Choroid plexus epithelial cell (primary cell): ENCODE data around the gene FAM81A.
"Not testable (repeated sequence)": the region's sequence is repeated elsewhere in the genome, so short reads cannot be mapped to it uniquely, and the experiment has no call there.

Experiments used
- DNase-seq: peaks from one replicate; pipeline ENCODE4 v3.0.0-alpha.2; 2010; ENCODE audit warnings: low read depth
- H3K4me3 ChIP-seq: 2 replicates; pipeline ENCODE4 v1.5.1; 2011; ENCODE audit warnings: low read depth, mild to moderate bottlenecking, control low read depth, low read length, moderate library complexity
- TF ChIP-seq, protein P1 (sequence below): conservative IDR thresholded peaks from 2 replicates; pipeline ENCODE4 v1.5.1; 2011; ENCODE audit warnings: low read depth, mild to moderate bottlenecking, control low read depth, inconsistent platforms, low read length, moderate library complexity

FAM81A gene

DNA sequence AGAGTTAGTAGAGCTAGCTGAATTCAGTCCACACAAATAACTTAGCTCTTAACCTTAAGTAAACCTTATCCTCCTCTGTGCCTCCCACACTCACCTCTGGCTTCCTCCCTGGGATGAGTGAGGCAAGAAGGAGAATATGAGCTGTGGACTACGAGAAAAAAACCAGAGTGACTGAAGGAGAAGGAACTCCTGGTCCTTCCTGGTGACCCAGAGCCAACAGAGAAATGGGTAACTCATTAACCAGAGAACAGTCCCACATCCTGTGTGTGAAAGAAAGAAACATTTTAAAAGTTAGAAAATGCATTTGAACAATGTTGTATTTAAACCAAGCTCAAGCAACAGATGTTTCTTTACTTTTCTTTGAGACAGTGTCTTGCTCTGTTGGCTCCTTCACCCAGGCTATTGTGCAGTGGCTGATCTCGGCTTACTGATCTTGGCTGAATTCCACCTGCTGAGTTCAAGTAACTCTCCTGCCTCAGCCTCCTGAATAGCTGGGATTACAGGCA, 27.5 kb upstream of the FAM81A start:
- TF ChIP-seq, protein P1, sequence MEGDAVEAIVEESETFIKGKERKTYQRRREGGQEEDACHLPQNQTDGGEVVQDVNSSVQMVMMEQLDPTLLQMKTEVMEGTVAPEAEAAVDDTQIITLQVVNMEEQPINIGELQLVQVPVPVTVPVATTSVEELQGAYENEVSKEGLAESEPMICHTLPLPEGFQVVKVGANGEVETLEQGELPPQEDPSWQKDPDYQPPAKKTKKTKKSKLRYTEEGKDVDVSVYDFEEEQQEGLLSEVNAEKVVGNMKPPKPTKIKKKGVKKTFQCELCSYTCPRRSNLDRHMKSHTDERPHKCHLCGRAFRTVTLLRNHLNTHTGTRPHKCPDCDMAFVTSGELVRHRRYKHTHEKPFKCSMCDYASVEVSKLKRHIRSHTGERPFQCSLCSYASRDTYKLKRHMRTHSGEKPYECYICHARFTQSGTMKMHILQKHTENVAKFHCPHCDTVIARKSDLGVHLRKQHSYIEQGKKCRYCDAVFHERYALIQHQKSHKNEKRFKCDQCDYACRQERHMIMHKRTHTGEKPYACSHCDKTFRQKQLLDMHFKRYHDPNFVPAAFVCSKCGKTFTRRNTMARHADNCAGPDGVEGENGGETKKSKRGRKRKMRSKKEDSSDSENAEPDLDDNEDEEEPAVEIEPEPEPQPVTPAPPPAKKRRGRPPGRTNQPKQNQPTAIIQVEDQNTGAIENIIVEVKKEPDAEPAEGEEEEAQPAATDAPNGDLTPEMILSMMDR, result no peak
- no peak overlapping the region for H3K4me3 ChIP-seq
- no peak for DNase-seq

DNA sequence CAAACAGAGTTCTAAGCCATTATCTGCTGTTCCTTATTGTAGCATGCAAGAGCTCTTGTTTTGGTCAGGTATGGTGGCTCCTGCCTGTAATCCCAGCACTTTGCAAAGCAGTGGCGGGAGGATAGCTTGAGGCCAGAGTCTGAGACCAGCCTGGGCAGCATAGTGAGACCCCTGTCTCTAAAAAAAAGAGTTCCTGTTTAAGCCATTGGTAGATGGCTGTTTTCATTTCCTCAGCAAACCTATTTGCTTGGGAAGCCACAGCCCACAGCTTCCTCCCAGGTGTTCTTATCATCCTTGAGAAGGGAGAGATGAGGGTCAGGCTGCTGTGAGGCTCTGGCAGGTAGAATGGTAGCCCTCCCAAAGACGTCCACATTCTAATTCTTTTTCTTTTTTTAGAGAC, 24.4 kb upstream of the FAM81A start:
- TF ChIP-seq, protein P1, result no peak
- H3K4me3 ChIP-seq, result no peak overlapping the region
- DNase-seq, result no peak

GRCh38 chr15:59416816-59417215, 21.2 kb upstream of the FAM81A start:
- TF ChIP-seq, protein P1, result no peak
- no peak overlapping the region for H3K4me3 ChIP-seq
- DNase-seq, result no peak

DNA sequence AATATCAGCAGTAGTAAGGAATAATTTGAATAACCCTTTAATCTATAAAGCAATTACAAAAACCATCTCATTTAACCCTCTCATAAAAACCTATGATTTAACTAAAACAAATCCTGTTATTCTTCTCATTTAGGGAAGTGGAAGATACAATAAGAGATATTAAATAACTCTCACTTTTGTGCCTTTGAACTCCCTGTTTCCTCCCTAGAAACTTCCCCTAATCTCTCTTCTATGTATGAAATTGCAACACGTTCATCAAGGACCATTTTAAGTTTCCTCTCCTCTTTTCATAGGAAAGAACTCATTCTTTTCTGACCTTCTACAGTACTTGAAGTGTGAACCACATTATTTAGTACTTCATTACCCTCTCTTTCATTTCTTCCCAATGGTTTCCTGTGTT, 18.8 kb upstream of the FAM81A start:
- TF ChIP-seq, protein P1, result no peak
- no peak for DNase-seq
- H3K4me3 ChIP-seq, result no peak overlapping the region

- no peak for DNase-seq
- TF ChIP-seq, protein P1, result no peak
- no peak overlapping the region for H3K4me3 ChIP-seq
These were observed 17.9 kb upstream of the FAM81A start for GRCh38 chr15:59420108-59420507.

DNA sequence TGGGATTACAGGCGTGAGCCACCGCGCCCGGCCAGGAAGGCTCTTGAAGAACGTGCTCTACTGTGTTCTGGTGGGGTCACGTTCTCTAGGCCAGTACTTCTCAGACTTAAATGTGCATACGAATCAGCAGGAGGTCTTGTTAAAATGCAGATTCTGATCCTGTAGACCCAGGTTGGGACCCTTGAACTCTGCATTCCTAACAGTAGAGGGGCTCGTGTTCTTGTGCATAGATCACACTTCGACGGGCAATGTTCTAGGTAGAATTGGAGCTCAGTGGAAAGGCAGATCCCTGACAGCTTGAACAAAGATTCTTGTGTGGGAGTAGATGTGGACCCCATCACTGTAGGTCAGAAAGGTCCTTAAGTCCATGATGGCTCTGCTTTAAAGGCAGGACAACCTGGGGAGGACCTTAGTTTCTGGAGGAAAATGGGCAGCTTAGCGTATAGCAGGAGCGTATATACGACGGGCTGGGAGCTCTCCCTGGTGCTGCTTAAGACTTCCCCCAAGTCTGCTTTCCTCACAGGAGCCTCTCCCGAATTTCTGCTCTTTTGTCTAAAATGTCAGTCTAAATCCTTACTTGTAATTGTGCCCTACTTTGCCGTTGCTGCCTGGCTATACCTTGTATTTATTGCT, 16.9 kb upstream of the FAM81A start:
- TF ChIP-seq, protein P1, result no peak
- DNase-seq, result peak; percentile 64
- H3K4me3 ChIP-seq, result no peak overlapping the region

GRCh38 chr15:59424616-59425015, 13.4 kb upstream of the FAM81A start:
- H3K4me3 ChIP-seq, result no peak overlapping the region
- TF ChIP-seq, protein P1, result no peak
- no peak for DNase-seq

- not testable (repeated sequence) for DNase-seq, H3K4me3 ChIP-seq
These were observed 9.1 kb upstream of the FAM81A start for GRCh38 chr15:59428898-59429297.
